Hepatocyte (in vitro differentiated cells): ENCODE data around the gene MAGI2.

Experiments
- EZH2 ChIP-seq: fragments of 200-600 bp; sonication (generic); IDR thresholded peaks from 2 replicates; pipeline ENCODE4 v1.6.1; 2016; ENCODE audit warnings: antibody characterized with exemption, mild to moderate bottlenecking, borderline replicate concordance
- EZH2phosphoT487 ChIP-seq: fragments of 200-600 bp; sonication (generic); IDR thresholded peaks from one replicate; pipeline ENCODE4 v1.6.1; 2018; ENCODE audit warnings: antibody characterized with exemption, mild to moderate bottlenecking, low read depth, moderate library complexity; ENCODE audit not compliant: unreplicated experiment, severe bottlenecking
- TF ChIP-seq, protein P1 (sequence below): fragments of 200-600 bp; sonication (generic); IDR thresholded peaks from 2 replicates; pipeline ENCODE4 v1.5.1; 2016; ENCODE audit warnings: antibody characterized with exemption, mild to moderate bottlenecking; ENCODE audit not compliant: poor library complexity

DNA sequence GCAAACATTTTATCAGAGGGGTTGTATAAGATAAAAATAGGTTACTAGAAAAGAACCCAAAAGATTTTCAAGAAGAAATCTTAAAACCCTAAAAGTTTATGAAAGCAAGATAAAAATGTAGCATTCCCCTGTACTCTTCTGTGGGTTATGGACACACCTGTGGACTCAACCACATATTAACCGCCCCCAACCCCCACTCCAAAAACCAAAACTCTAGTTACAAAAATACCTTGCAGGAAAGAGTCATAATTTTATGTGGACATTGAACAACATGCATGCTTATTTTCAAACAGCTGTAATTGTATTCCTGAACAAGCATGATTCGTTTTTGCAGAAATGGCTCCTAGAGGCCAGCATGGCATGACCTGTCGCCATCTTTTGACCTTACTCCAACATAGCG, 1188.0 kb downstream of the MAGI2 start:
- TF ChIP-seq, protein P1, sequence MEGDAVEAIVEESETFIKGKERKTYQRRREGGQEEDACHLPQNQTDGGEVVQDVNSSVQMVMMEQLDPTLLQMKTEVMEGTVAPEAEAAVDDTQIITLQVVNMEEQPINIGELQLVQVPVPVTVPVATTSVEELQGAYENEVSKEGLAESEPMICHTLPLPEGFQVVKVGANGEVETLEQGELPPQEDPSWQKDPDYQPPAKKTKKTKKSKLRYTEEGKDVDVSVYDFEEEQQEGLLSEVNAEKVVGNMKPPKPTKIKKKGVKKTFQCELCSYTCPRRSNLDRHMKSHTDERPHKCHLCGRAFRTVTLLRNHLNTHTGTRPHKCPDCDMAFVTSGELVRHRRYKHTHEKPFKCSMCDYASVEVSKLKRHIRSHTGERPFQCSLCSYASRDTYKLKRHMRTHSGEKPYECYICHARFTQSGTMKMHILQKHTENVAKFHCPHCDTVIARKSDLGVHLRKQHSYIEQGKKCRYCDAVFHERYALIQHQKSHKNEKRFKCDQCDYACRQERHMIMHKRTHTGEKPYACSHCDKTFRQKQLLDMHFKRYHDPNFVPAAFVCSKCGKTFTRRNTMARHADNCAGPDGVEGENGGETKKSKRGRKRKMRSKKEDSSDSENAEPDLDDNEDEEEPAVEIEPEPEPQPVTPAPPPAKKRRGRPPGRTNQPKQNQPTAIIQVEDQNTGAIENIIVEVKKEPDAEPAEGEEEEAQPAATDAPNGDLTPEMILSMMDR = no peak
- TF ChIP-seq EZH2 (no peak), EZH2phosphoT487 (no peak)
